Astrocyte of the spinal cord (primary cell): ENCODE data around the gene VSTM2B.

Source experiments
- DNase-seq: peaks from one replicate; pipeline ENCODE4 v3.0.0; 2011; ENCODE audit warnings: low read depth, low spot score
- H3K4me3 ChIP-seq: 2 replicates; pipeline ENCODE4 v1.5.1; 2011; ENCODE audit warnings: low read depth, mild to moderate bottlenecking, low read length, moderate library complexity
- CTCF ChIP-seq: IDR thresholded peaks from 2 replicates; pipeline ENCODE4 v1.5.1; 2012; ENCODE audit warnings: low read depth, mild to moderate bottlenecking, low read length, inconsistent platforms
- in situ Hi-C: cut with HindIII; loops from 2 replicates; pipeline ENCODE4 v1.10.0; 2017; ENCODE audit warnings: low sequenced_read_pairs

Gene VSTM2B

GRCh38 chr19:29547361-29547960, 21.7 kb downstream of the VSTM2B start:
- in situ Hi-C loops, result no loop called here
- no peak overlapping the region for H3K4me3 ChIP-seq
- no peak for TF ChIP-seq CTCF
- no peak for DNase-seq

GRCh38 chr19:29547981-29548380, 22.2 kb downstream of the VSTM2B start:
- no peak for TF ChIP-seq CTCF
- H3K4me3 ChIP-seq, result no peak overlapping the region
- in situ Hi-C loops, result no loop called here
- DNase-seq, result no peak

DNA sequence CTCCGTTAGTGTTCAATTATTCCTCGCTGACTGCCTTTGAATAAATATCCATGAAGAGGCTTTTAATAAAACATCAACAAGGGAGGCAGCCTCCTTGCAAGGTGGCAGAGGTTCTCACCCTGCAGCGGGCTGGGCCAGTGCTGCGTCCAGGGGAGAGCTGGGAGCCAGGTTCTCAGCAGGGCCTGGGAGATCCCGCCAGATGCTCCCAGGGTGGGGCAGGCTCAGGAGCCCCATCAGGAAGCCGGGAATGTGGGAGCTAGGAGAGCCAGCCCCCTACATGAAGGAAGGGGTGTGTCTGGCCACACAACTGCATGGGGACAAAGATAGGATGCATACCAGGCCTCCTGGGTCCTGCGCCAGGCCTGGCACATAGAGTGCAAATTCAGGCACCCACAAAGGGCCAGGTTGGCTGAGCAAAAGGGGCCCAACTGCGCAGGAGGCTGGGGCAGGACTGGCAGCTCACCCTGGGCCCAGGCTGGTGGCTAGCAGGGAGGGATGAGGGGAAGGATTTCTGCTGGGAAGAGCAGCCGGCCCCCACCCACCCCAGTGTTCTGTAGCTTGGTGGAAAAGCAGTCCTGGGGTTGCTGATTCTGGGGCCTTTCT, 22.8 kb downstream of the VSTM2B start:
- no peak for DNase-seq
- no peak for TF ChIP-seq CTCF
- in situ Hi-C loops, result no loop called here
- no peak overlapping the region for H3K4me3 ChIP-seq

DNA sequence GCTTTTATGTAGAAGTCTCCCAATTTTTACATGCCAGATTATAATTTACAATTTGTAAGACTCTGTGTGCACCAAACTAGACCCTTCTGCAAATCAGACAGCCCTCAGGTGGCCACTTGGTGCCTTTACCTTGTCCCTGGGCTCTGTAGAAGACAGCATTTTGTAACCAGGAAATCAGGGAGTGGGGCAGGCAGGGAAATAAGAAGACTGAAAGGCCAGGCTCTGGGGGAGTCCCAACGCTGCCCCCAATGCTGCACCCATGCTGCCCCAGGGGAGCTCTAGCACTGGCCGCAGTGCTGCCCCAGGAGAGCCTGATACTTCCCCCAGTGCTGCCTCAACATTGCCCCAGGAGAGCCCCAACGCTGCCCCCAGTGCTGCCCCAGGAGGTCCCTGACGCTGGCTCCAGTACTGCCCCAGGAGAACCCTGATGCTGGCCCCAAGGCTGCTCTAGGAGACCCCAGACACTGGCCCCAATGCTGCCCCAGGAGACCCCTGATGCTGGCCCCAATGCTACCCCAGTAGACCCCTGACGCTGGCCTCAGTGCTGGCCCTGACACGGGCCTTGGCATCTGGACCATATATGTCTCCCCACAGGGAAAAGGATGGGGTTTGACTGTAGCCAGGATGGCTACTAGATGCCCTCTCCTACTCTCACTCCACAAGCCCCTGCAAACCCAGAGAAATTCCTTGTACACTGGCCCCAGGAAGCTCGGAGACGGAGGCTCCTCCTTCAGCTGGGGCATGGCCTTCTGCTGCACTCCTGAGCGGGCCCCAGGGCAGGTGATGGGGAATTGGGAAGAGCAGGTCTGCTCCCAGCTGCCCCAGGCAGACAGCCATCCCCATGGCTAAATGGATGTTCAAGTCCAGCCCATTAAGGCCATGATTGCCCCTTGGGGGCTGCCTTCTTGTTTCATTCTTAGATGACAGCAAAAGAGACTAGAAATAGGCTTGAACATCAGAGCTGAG, 23.6 kb downstream of the VSTM2B start:
- no peak for TF ChIP-seq CTCF
- no peak for DNase-seq

GRCh38 chr19:29550896-29551295, 25.1 kb downstream of the VSTM2B start:
- no peak for TF ChIP-seq CTCF
- no peak for DNase-seq
- in situ Hi-C loops, result no loop called here
- no peak overlapping the region for H3K4me3 ChIP-seq

More for the DNA sequence above, 23.6 kb downstream of the VSTM2B start:
- H3K4me3 ChIP-seq, result no peak overlapping the region
- in situ Hi-C loops, result no loop called here

GRCh38 chr19:29551774-29552173, 26.0 kb downstream of the VSTM2B start:
- DNase-seq, result no peak
- in situ Hi-C loops, result no loop called here
- no peak overlapping the region for H3K4me3 ChIP-seq
- no peak for TF ChIP-seq CTCF
